HG03108 (cell line): ENCODE results near the gene ZNF536.

Source experiments
- ATAC-seq: cut with Tn5 transposase; IDR thresholded peaks from one replicate; pipeline ENCODE4 v1.9.1; 2021; ENCODE audit warnings: moderate library complexity; ENCODE audit not compliant: unreplicated experiment

ZNF536 gene

GRCh38 chr19:30593975-30594745 lies 222.0 kb downstream of the ZNF536 start:
- ATAC-seq, result no peak

DNA sequence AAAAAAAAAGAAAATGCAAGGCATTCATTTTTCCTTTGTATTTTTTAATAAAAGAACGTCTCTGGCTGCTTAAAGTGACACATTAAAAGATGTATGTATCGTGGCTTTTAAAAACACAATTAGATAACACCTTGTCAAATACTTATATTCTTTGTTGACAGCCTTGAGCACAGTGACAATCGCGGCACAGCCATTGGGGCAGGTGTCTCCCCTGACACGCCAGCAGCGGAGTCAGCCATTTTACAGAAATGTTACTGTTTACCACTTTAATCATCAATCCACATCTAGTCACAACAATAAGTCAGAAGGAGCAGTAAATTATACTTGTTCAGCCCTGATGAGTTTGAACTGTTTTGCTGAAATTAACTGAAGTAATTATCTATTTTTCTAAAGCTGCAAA lies 224.1 kb downstream of the ZNF536 start:
- ATAC-seq, result no peak

DNA sequence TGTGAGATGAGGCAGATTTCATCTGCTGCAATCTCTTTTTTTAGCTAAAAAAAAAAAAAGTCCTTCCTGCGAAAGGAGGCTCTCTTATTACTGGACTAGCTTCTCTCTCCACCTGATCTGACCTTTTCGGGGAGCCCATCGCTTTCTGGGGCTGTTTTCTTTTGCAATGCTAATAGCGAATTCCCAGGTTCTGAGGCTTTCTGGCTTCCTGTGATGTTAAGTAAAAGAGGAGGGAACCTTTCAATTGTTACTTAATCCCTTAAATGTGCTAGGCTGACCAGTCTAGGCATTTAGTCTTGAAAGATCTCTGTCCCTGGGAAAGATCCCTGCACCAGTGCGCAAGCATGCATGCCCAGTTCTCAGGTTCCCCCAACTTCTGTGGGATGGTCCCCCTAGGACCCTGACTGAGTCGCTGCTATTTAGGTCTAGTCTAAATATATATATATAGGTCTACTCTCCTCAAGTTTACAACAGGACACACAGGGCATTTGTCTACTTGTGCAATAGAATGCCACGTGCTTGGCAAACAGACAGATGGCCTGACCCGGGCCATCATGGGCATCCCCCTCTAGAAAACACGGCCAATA lies 224.7 kb downstream of the ZNF536 start:
- no peak for ATAC-seq

DNA sequence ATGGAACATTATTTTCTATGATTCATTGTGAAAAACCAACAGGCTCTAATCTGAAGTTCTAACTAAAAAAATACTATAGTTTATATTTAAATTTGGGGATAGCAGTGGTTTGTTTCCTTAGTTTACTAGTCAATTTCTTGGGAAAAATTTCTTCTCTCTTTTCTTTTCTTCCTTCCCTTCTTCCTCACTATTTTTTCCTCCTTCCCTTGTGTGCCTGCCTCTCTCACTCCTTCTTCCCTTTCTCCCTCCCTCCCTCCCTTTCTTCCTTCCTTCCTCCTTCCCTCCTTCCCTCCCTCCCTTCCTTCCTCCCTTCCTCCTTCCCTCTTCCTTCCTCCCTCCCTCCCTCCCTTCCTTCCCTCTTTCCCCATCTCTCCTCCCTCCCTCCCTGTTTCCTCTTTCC lies 226.5 kb downstream of the ZNF536 start:
- ATAC-seq, result no peak

DNA sequence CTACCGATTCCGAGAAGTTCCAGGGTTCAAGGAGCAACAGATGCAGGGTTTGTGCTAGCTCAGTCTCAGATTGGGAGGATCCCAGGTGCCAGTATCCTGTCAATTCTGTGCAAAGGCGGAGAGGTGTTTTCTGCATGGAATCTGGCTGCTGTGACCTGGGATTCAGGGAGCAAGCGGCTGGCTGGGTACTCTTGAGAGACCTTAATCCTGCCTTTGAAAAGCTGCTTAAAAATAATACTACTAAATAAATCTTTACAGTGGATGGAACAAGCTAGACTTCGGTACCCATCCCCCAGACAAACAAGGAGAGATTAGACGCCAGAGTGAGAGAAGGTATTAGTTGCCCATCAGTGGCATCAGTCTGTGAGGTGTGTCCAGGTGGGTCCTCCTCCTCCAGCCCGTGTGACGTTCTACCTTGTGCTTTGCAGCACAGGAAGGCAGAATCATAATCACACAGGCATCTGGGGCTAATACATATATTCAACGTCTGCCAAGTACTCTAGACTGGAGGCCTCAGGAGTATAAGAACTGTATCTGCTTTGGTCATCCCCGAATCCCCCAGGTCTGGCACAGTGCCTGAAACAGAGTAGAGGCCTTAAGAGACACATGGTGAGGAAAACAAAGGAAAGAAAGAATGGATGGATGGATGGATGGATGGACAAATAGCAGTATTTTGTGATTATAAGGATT lies 230.6 kb downstream of the ZNF536 start:
- ATAC-seq, result no peak

DNA sequence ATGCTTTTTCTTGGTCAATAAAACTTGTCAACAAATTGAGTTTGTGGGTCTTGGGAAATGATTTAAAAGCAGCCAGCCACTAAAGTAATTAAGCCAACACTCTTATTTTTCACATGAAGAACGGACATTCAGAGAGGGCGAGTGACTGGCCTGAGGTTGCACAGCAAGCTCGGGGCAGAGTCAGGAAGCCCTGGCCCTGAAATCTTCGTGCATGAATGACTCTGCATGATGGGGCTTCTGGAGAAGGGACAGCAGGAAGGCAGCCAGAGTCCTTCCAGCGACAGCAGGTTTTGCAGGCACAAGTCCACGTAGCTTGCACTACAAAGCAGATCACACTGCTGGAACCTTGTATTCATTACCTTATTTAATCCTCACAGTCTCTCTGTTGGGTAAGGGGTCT lies 232.5 kb downstream of the ZNF536 start:
- no peak for ATAC-seq

GRCh38 chr19:30605333-30605732 lies 233.1 kb downstream of the ZNF536 start:
- no peak for ATAC-seq

DNA sequence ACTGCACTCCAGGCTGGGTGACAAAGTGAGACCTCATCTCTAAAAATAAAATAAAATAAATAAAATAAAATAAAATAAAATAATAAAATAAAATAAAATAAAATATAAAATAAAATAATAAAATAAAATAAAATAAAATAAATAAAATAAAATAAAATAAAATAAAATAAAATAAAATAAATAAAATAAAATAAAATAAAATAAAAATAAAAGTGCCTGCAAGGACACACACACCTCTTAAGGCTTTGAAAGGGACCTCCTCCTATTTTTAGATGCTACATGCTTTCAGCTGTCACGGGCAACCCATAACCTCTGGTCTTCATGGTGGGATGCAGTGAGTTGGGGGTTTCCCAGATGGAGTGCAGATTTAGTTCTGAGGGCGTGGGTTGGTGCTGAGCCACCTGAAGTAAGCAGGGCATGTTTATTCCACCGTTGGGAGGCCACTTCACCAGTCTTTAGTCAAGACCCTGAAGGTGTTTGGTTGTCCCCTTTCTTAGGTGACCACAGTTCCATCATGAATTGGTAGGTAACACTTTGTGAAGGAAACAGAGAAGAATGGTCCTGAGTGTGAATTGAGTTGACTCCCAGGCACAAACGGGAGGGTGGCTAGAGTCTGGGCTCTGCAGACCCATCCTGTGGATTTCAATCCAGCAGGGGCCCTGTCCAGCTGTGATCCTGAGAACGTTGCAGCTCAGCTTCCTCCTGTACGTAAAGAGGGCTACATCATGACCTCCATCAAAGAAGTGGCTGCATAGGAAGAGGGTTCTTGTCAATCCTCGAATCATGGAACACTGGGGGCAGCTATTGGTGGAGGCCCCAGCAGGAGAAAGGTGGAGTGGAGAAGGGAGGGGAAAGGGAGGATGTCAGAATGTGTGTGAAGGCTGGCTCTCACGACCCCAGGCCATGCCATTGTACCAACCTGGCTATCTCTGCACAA lies 234.2 kb downstream of the ZNF536 start:
- ATAC-seq, result no peak
